ENCODE measurements around the gene PLXNA2. TPM values are rescaled to one million over a fixed set of nuclear protein-coding genes. Genes with fewer than 3 reads are reported as not detected.

Gene PLXNA2
- total RNA-seq, 1 donor from 2014 or later = 38.3 TPM

DNA sequence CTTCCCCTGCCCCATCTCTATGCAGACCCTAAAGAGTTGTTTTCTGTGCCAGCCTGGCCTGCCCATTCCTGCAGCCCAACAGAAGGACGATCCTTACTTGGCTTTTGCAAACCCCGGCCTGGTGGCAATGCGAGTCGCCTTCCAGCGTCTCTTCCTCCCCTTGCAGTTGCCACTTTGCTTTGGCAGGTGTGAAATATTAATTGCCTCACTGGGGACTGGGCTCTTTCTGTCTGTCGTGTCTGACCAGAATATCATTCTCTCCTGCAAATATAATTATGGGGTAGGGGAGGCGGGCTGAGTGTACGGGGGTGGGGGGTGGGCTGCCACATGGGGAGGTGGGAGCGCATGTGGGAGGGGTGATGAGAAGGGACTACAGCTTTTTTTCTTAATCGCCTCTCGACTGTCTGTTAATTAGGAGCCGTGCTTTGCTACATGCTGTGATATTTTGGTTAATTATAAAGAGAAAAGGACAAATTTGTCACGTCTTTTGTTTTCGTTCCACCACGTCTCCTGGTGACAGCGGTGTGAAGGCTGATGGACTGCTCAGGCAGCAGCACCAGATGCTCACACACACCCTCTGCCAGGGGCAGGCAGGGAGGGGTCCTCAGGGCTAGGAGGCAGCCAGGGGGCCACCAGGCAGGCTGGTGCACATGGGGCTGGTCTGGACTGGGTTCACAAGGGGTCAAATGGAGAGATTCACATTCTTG, 253.2 kb downstream of the PLXNA2 start:
- intact Hi-C loops (cut with DNase I) = no loop called here
- no peaks in the 10 kb centered on the region for H3K36me3 ChIP-seq
- H3K27me3 ChIP-seq = no peaks in the 10 kb centered on the region
- H3K9me3 ChIP-seq = no peaks in the 10 kb centered on the region
- no peak overlapping the region for H3K27ac ChIP-seq
- no peak overlapping the region for H3K4me3 ChIP-seq
- peak; percentile 42 to 58 for DNase-seq (ENCODE audit: extremely low spot score in 2 of 2)
- TF ChIP-seq, protein P1, sequence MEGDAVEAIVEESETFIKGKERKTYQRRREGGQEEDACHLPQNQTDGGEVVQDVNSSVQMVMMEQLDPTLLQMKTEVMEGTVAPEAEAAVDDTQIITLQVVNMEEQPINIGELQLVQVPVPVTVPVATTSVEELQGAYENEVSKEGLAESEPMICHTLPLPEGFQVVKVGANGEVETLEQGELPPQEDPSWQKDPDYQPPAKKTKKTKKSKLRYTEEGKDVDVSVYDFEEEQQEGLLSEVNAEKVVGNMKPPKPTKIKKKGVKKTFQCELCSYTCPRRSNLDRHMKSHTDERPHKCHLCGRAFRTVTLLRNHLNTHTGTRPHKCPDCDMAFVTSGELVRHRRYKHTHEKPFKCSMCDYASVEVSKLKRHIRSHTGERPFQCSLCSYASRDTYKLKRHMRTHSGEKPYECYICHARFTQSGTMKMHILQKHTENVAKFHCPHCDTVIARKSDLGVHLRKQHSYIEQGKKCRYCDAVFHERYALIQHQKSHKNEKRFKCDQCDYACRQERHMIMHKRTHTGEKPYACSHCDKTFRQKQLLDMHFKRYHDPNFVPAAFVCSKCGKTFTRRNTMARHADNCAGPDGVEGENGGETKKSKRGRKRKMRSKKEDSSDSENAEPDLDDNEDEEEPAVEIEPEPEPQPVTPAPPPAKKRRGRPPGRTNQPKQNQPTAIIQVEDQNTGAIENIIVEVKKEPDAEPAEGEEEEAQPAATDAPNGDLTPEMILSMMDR (IDR thresholded peaks at IDR 0.05) = no peak
- no peak for TF ChIP-seq POLR2AphosphoS5 (IDR thresholded peaks at IDR 0.05; ENCODE audit: insufficient read depth in 1 of 2, low read depth in 1 of 2)
- TF ChIP-seq POLR2A (IDR thresholded peaks at IDR 0.05) = no peak
- H3K4me1 ChIP-seq = no peaks in the 10 kb centered on the region

DNA sequence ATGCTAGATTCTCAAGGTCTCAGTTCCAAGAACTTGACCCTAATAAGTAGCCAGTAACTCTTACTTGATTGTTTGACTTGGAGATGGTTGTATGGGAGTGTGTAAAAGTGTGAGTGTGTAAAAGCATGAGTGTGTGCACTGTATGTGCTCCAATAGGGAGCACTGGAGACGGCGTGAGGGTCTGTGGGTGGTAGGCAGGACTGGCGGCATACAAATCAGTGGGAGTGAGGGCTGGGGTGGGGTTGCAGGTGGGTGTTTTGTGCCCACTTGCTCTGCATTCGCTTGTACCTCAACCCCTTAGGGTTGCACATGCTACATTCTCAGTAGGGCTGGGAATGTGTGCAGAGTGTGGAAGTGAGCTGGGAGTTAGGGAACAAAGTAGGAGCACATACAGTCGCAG, 253.7 kb downstream of the PLXNA2 start:
- H3K4me3 ChIP-seq = no peak overlapping the region
- intact Hi-C loops (cut with DNase I) = no loop called here
- H3K4me1 ChIP-seq = no peaks in the 10 kb centered on the region
- no peaks in the 10 kb centered on the region for H3K27me3 ChIP-seq
- H3K36me3 ChIP-seq = no peaks in the 10 kb centered on the region
- TF ChIP-seq, protein P1 (IDR thresholded peaks at IDR 0.05) = no peak
- no peak for TF ChIP-seq POLR2AphosphoS5 (IDR thresholded peaks at IDR 0.05; ENCODE audit: insufficient read depth in 1 of 2, low read depth in 1 of 2)
- no peak for TF ChIP-seq POLR2A (IDR thresholded peaks at IDR 0.05)
- peak; percentile 37 to 82 for DNase-seq (ENCODE audit: extremely low spot score in 2 of 2)
- no peaks in the 10 kb centered on the region for H3K9me3 ChIP-seq
- H3K27ac ChIP-seq = no peak overlapping the region

DNA sequence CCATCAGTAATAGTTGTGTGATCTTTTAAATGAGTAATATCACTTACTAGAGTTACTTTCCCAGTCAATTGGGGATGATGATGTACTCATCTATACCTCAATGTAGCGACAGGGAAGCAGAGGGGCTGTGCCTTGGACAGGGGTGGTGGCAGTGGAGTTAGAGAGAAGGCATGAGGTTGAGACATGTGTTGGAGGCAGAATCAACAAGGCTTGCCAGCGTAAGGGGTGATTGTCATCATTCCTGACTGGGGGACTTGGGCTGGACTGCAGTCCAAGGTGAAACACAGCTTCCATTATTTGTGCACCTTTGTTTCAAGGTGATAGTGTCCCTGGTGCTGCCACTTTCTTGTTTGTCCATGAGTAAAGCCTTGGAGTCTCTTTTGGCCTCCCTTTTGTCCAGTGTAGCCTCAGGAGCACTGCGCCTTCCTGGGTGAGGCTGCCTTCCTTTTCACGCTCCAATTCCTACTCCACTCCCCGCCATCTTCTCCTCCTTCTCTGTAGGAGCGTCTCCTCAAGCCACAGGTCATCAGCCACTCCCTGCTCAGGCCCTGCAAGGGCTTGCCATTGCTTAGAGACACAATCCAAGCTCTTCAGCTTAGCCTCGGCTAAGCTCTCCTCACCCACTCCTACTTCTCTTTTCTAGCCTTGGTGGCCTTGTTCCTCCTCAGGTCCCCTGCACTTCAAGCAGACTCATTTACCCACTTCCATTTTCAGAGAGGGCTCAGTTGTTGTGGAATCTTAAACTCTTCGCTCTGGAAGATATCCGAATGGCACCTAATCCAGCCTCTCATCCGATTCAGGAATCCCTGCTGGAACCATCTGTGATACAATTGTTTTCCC, 255.6 kb downstream of the PLXNA2 start:
- no peaks in the 10 kb centered on the region for H3K27me3 ChIP-seq
- TF ChIP-seq POLR2A (IDR thresholded peaks at IDR 0.05) (no peak), POLR2AphosphoS5 (IDR thresholded peaks at IDR 0.05; ENCODE audit: insufficient read depth in 1 of 2, low read depth in 1 of 2) (no peak)
- TF ChIP-seq, protein P1 (IDR thresholded peaks at IDR 0.05) = no peak
- no peak overlapping the region for H3K4me3 ChIP-seq
- H3K4me1 ChIP-seq = no peaks in the 10 kb centered on the region
- H3K27ac ChIP-seq = no peak overlapping the region
- H3K36me3 ChIP-seq = no peaks in the 10 kb centered on the region
- intact Hi-C loops (cut with DNase I) = no loop called here
- DNase-seq (ENCODE audit: extremely low spot score in 2 of 2) = peak; percentile 52 to 61
- H3K9me3 ChIP-seq = no peaks in the 10 kb centered on the region

DNA sequence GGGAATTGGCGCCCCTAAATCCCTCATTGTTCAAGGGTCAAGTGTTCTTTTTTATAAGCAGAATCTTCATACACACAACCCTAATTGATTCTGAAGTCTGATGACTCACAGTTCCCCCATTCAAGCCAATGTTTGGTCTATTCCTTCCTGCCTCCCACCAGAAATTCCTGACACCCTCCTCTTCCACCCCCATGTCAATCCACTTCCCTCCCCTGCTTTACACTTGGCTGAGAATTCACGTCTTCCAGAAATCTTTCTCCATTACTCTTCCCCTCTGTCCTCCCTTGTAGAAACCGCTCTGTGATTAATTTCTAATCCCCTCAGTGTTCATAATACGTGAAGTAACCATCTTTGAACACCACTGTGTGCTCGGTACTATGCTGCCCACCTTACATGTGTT, 257.0 kb downstream of the PLXNA2 start:
- Histone ChIP-seq H3K4me1 (no peaks in the 10 kb centered on the region), H3K4me3 (no peak overlapping the region), H3K27ac (no peak overlapping the region), H3K36me3 (no peaks in the 10 kb centered on the region), H3K27me3 (no peaks in the 10 kb centered on the region), H3K9me3 (no peaks in the 10 kb centered on the region)
- TF ChIP-seq POLR2A (IDR thresholded peaks at IDR 0.05) = no peak
- TF ChIP-seq, protein P1 (IDR thresholded peaks at IDR 0.05) = no peak
- TF ChIP-seq POLR2AphosphoS5 (IDR thresholded peaks at IDR 0.05; ENCODE audit: insufficient read depth in 1 of 2, low read depth in 1 of 2) = no peak
- intact Hi-C loops (cut with DNase I) = no loop called here
- peak in 1 of 2 donors; percentile 29 for DNase-seq (ENCODE audit: extremely low spot score in 2 of 2)

Data from vagina (tissue), 2 donors.